ENCODE data around the gene NPTX2. TPM values are rescaled to one million over a fixed set of nuclear protein-coding genes. Genes with fewer than 3 reads are reported as not detected.

Gene NPTX2
- total and polyA plus RNA-seq, 2 donors from 2014 or later = 0.26 to 2.0 TPM

GRCh38 chr7:98647326-98647725 lies 30.2 kb downstream of the NPTX2 start:
- Histone ChIP-seq H3K4me3 (ENCODE audit: low read length in 3 of 3) (no peak overlapping the region), H3K9ac (ENCODE audit: low read length in 3 of 3) (no peak overlapping the region), H3K27me3 (ENCODE audit: control insufficient read depth, insufficient read depth, low read length) (no peaks in the 10 kb centered on the region), H3K36me3 (ENCODE audit: control insufficient read depth in 2 of 3, insufficient read depth in 3 of 3, low read length in 3 of 3) (no peaks in the 10 kb centered on the region), H3K4me1 (ENCODE audit: control insufficient read depth in 2 of 3, insufficient read depth in 2 of 3, low read depth in 1 of 3, low read length in 3 of 3) (no peaks in the 10 kb centered on the region), H3K9me3 (ENCODE audit: control insufficient read depth in 2 of 3, insufficient read depth in 1 of 3, low read length in 3 of 3) (peaks cover 0 to 2% (median 0%) of the 10 kb centered on the region in 3 donors), H3K27ac (ENCODE audit: low read depth in 2 of 2, low read length in 2 of 2) (no peak overlapping the region)
- intact Hi-C loops (cut with DNase I) = no loop called here
- no peak for TF ChIP-seq CTCF (IDR thresholded peaks at IDR 0.05; ENCODE audit: borderline replicate concordance, extremely low read depth, insufficient read depth)
- FAIRE-seq (no peak), DNase-seq (no peak)

DNA sequence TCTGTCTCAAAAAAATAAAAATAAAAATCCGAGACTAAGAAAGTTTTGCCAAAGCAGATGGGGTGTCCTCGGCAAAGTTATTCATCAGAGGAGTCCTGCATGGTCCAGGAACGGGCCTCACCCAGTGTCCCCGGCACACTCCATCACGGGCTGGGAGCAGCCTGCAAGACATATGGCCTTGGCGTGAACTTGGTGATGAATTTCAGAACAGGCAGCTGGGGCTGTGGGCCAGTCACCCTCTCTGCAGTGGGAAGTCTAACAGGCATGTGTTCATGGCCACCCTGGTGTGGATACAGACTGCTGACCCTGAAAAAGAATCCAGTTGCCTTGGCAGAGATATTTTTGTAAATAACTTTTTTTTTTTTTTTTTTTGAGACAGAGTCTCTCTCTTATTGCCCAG lies 34.7 kb downstream of the NPTX2 start:
- H3K27ac ChIP-seq (ENCODE audit: low read depth in 2 of 2, low read length in 2 of 2) = no peak overlapping the region
- H3K27me3 ChIP-seq (ENCODE audit: control insufficient read depth, insufficient read depth, low read length) = no peaks in the 10 kb centered on the region
- no peaks in the 10 kb centered on the region for H3K4me1 ChIP-seq (ENCODE audit: control insufficient read depth in 2 of 3, insufficient read depth in 2 of 3, low read depth in 1 of 3, low read length in 3 of 3)
- no peak for DNase-seq
- no peak overlapping the region for H3K4me3 ChIP-seq (ENCODE audit: low read length in 3 of 3)
- FAIRE-seq = no peak
- no peak for TF ChIP-seq CTCF (IDR thresholded peaks at IDR 0.05; ENCODE audit: borderline replicate concordance, extremely low read depth, insufficient read depth)
- no peaks in the 10 kb centered on the region for H3K36me3 ChIP-seq (ENCODE audit: control insufficient read depth in 2 of 3, insufficient read depth in 3 of 3, low read length in 3 of 3)
- H3K9ac ChIP-seq (ENCODE audit: low read length in 3 of 3) = no peak overlapping the region
- H3K9me3 ChIP-seq (ENCODE audit: control insufficient read depth in 2 of 3, insufficient read depth in 1 of 3, low read length in 3 of 3) = peaks cover 0 to 2% (median 0%) of the 10 kb centered on the region in 3 donors
- intact Hi-C loops (cut with DNase I) = no loop called here

GRCh38 chr7:98653601-98654310 lies 36.7 kb downstream of the NPTX2 start:
- no peaks in the 10 kb centered on the region for H3K27me3 ChIP-seq (ENCODE audit: control insufficient read depth, insufficient read depth, low read length)
- no peak overlapping the region for H3K27ac ChIP-seq (ENCODE audit: low read depth in 2 of 2, low read length in 2 of 2)
- intact Hi-C loops (cut with DNase I) = no loop called here
- H3K4me1 ChIP-seq (ENCODE audit: control insufficient read depth in 2 of 3, insufficient read depth in 2 of 3, low read depth in 1 of 3, low read length in 3 of 3) = no peaks in the 10 kb centered on the region
- H3K4me3 ChIP-seq (ENCODE audit: low read length in 3 of 3) = no peak overlapping the region
- TF ChIP-seq CTCF (IDR thresholded peaks at IDR 0.05; ENCODE audit: borderline replicate concordance, extremely low read depth, insufficient read depth) = no peak
- no peaks in the 10 kb centered on the region for H3K36me3 ChIP-seq (ENCODE audit: control insufficient read depth in 2 of 3, insufficient read depth in 3 of 3, low read length in 3 of 3)
- FAIRE-seq = no peak
- H3K9ac ChIP-seq (ENCODE audit: low read length in 3 of 3) = no peak overlapping the region
- H3K9me3 ChIP-seq (ENCODE audit: control insufficient read depth in 2 of 3, insufficient read depth in 1 of 3, low read length in 3 of 3) = no peaks in the 10 kb centered on the region
- no peak for DNase-seq

Measured in kidney (tissue), 14 donors.